Fibroblast of lung (primary cell): ENCODE data around the gene MAGEF1.

ENCODE experiments used
- CTCF ChIP-seq, 2 donors: IDR thresholded peaks in 1 of 2; conservative IDR thresholded peaks in 1 of 2; 1 replicate in 1 of 2; 2 replicates in 1 of 2; pipeline ENCODE4 v1.5.1; 2011 to 2012; ENCODE audit warnings: low read length in 2 of 2, control low read depth in 1 of 2, inconsistent platforms in 1 of 2, low read depth in 1 of 2, mild to moderate bottlenecking in 1 of 2
- EZH2 ChIP-seq: IDR thresholded peaks from 2 replicates; pipeline ENCODE4 v1.5.1; 2012; ENCODE audit warnings: low read length, control low read depth, mild to moderate bottlenecking; ENCODE audit errors: missing control alignments

- TF ChIP-seq CTCF (conservative IDR thresholded peaks at IDR 0.05 in 1 of 2, IDR thresholded peaks at IDR 0.05 in 1 of 2; ENCODE audit: low read depth in 1 of 2, low read length in 2 of 2) (no peak), EZH2 (no peak)
Measured at GRCh38 chr3:184677344-184678316, 34.2 kb downstream of the MAGEF1 start.
